Naive thymus-derived CD4-positive, alpha-beta T cell (primary cell): Measurements from ENCODE around the gene GPBP1. TPM values are rescaled to one million over a fixed set of nuclear protein-coding genes. Genes with fewer than 3 reads are reported as not detected.
"Not testable (repeated sequence)": the region's sequence is repeated elsewhere in the genome, so short reads cannot be mapped to it uniquely, and the experiment has no call there.

Experiments
- ATAC-seq: fragments of 150-1000 bp; cut with Tn5 transposase; 2 replicates; pipeline ENCODE4 v1.10.0; 2021; ENCODE audit warnings: mild to moderate bottlenecking, moderate library complexity
- CTCF ChIA-PET: fragments of 350-600 bp; sonication (Branson Sonifier 250); formaldehyde crosslinking; loops from one replicate; lab custom pipeline; 2021; ENCODE audit warnings: antibody characterized with exemption; lab: Charles Lee
- POLR2A ChIA-PET: fragments of 350-600 bp; sonication (Branson Sonifier 250); formaldehyde crosslinking; loops from one replicate; lab custom pipeline; 2021; ENCODE audit warnings: antibody characterized with exemption, inconsistent platforms; lab: Charles Lee
- DNase-seq, 9 donors: peaks; one replicate each; pipeline versions ENCODE4 v3.0.0 to v3.0.0-alpha.2; 2020 to 2022; ENCODE audit warnings: mixed read lengths in 1 of 9
- H3K27ac ChIP-seq: one replicate; pipeline ENCODE4 v1.7.0; 2013; ENCODE audit warnings: mild to moderate bottlenecking, low read depth, low read length, moderate library complexity
- H3K27me3 ChIP-seq, 2 donors: one replicate each; pipeline ENCODE4 v1.7.0; 2013; ENCODE audit warnings: low read length in 2 of 2, mild to moderate bottlenecking in 2 of 2, moderate library complexity in 2 of 2; ENCODE audit not compliant: control insufficient read depth in 2 of 2, insufficient read depth in 2 of 2
- H3K36me3 ChIP-seq, 3 experiments: 1 replicate in 2 of 3; 2 replicates in 1 of 3; pipeline ENCODE4 v1.7.0; 2013; ENCODE audit warnings: low read length in 3 of 3, mild to moderate bottlenecking in 3 of 3, moderate library complexity in 1 of 3; ENCODE audit not compliant: insufficient read depth in 3 of 3, control insufficient read depth in 2 of 3
- H3K4me1 ChIP-seq, 2 donors: one replicate each; pipeline ENCODE4 v1.7.0; 2013; ENCODE audit warnings: low read length in 2 of 2, mild to moderate bottlenecking in 2 of 2, moderate library complexity in 1 of 2; ENCODE audit not compliant: control insufficient read depth in 2 of 2, insufficient read depth in 2 of 2
- H3K4me3 ChIP-seq: 2 replicates; pipeline ENCODE4 v1.7.0; 2013; ENCODE audit warnings: mild to moderate bottlenecking, low read length
- H3K9me3 ChIP-seq, 3 experiments: 1 replicate in 2 of 3; 2 replicates in 1 of 3; pipeline ENCODE4 v1.7.0; 2013; ENCODE audit warnings: low read length in 3 of 3; ENCODE audit not compliant: control insufficient read depth in 2 of 3
- H3K27ac Mint-ChIP-seq, 9 donors: one replicate each; pipeline ENCODE4 v1.8.0; 2020 to 2022; ENCODE audit warnings: mixed read lengths in 9 of 9, mild to moderate bottlenecking in 8 of 9, moderate library complexity in 5 of 9, inconsistent platforms in 2 of 9
- H3K27me3 Mint-ChIP-seq, 5 donors: one replicate each; pipeline ENCODE4 v1.8.0; 2021 to 2022; ENCODE audit warnings: mixed read lengths in 5 of 5, mild to moderate bottlenecking in 1 of 5
- H3K36me3 Mint-ChIP-seq, 5 donors: one replicate each; pipeline ENCODE4 v1.8.0; 2020 to 2022; ENCODE audit warnings: mixed read lengths in 5 of 5, mild to moderate bottlenecking in 3 of 5, inconsistent platforms in 1 of 5
- H3K4me1 Mint-ChIP-seq, 7 donors: one replicate each; pipeline ENCODE4 v1.8.0; 2020 to 2022; ENCODE audit warnings: mixed read lengths in 7 of 7, mild to moderate bottlenecking in 3 of 7, inconsistent platforms in 1 of 7
- H3K4me3 Mint-ChIP-seq, 10 donors: one replicate each; pipeline ENCODE4 v1.8.0; 2020 to 2022; ENCODE audit warnings: mild to moderate bottlenecking in 10 of 10, mixed read lengths in 10 of 10, moderate library complexity in 6 of 10, inconsistent platforms in 2 of 10
- H3K9me3 Mint-ChIP-seq, 11 donors: one replicate each; pipeline ENCODE4 v1.8.0; 2020 to 2022; ENCODE audit warnings: mixed read lengths in 11 of 11, mild to moderate bottlenecking in 4 of 11, inconsistent platforms in 1 of 11, moderate library complexity in 1 of 11
- intact Hi-C, 2 donors: fragments of 100-400 bp; cut with micrococcal nuclease; formaldehyde crosslinking; loops; one replicate each; pipeline ENCODE4 v1.15.1; 2023
- polyA plus RNA-seq, 2 donors: library from polyadenylated mRNA; unstranded; fragments of 300-500 nt; fragmentation: Illumina TruSeq; gene quantifications; one replicate each; pipeline ENCODE4 v1.2.3, GENCODE V29; 2021
- total RNA-seq, 6 experiments: library from RNA in 5 of 6; stranded (reverse) in 5 of 6; gene quantifications; 1 replicate in 5 of 6; 2 replicates in 1 of 6; pipeline ENCODE4 v1.2.3 and lab custom pipeline; 2021 to 2026

GPBP1 gene
- total and polyA plus RNA-seq, 7 experiments from 2014 or later = 97.1 to 149 (median 112) TPM

DNA sequence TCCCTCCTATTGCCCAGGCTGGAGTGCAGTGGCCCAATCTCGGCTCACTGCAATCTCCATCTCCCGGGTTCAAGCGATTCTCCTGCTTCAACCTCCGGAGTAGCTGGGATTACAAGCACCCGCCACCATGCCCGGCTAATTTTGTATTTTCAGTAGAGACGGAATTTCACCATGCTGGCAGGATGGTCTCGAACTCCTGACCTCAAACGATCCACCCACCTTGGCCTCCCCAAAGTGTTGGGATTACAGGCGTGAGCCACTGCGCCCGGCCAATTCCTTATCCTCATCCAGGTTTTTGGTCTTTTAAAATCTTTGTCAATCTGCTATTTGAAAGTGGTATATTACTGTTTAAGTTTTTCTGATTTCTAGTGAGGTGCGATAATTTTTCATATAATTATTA lies 3.7 kb upstream of the GPBP1 start:
- H3K4me1 ChIP-seq, ATAC-seq, H3K27ac Mint-ChIP-seq, H3K4me3 Mint-ChIP-seq, CTCF ChIA-PET, H3K27me3 ChIP-seq, DNase-seq, H3K9me3 ChIP-seq, H3K4me3 ChIP-seq, H3K27ac ChIP-seq, H3K27me3 Mint-ChIP-seq, H3K36me3 Mint-ChIP-seq, H3K36me3 ChIP-seq, POLR2A ChIA-PET, H3K9me3 Mint-ChIP-seq: not testable (repeated sequence)
- intact Hi-C loops = loop anchor here (5.0 to 10.0 kb wide), 7 partner anchors 37 to 1865 kb away; partner anchors contain the start of gene PLPP1 (in 1 of the 2)
- peaks cover 9 to 26% (median 14%) of the 10 kb centered on the region in 7 donors for H3K4me1 Mint-ChIP-seq

- H3K4me3 Mint-ChIP-seq = peak overlapping the region; percentile 89 to 100 (median 97)
- no peaks in the 10 kb centered on the region for H3K9me3 Mint-ChIP-seq
- peaks cover 0 to 16% (median 11%) of the 10 kb centered on the region in 5 donors for H3K36me3 Mint-ChIP-seq
- peaks cover 16 to 30% (median 21%) of the 10 kb centered on the region in 7 donors for H3K4me1 Mint-ChIP-seq
- Histone ChIP-seq H3K4me1 (peaks cover 0 to 4% of the 10 kb centered on the region in 2 donors), H3K4me3 (peak overlapping the region; percentile 95), H3K27ac (peak overlapping the region; percentile 99), H3K9me3 (no peaks in the 10 kb centered on the region), H3K27me3 (no peaks in the 10 kb centered on the region), H3K36me3 (peaks cover 0 to 9% (median 0%) of the 10 kb centered on the region in 3 experiments)
- no peak for ATAC-seq
- POLR2A ChIA-PET = interaction anchor here (0.6 kb wide), 1 partner anchor 72 kb away, joined by 4 read pairs; no protein-coding TSS in a partner anchor
- no peak for DNase-seq
- no peaks in the 10 kb centered on the region for H3K27me3 Mint-ChIP-seq
- intact Hi-C loops = loop anchor here (2.0 to 10.0 kb wide), 11 partner anchors 33 to 1955 kb away; partner anchors contain the start of genes IL6ST (in 1 of the 2) and PLPP1 (in 1 of the 2)
- CTCF ChIA-PET = no interaction called here
- peak overlapping the region; percentile 92 to 100 (median 98) for H3K27ac Mint-ChIP-seq
These were observed 1.9 kb upstream of the GPBP1 start for GRCh38 chr5:57171816-57172465.

DNA sequence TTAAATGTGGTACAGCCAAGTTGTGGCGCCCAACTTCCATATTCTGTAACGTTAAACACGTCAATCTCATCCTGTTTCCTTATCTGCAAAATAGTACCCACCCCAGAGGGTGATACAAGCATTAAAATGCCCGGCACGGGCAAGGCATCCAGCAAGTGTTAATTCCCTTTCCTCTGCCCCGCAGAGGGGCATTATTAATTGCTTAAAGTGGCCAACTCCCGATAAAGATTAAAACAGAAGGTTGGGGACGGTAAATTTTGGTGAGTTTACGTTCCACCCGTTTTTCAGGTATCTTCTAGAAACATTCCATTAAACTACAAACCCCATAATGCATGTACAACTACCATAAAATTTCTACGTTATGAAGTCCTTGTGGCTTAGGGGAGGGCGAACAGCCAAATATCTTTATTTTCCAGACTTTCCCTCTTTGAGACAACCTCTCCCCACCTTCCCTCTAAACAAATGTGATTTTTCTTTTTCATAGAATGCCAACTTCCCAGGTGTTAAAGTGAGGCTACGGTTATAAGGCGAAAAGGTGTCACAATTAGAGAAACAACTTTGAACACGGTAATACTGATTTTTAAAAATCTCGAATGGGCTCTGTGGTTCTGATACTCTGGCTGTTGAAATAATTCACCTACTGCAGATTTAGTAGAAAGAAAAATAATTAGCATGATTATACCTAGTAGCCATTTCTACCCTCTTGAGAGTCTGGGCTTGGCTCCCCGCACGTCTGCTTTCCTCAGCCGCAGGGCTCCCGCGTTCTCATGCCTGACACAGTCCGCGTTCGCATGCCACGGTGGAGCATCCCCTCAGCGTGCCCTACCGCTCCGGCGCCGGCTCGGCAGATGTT lies 1.2 kb upstream of the GPBP1 start:
- Histone ChIP-seq H3K4me3 (peak overlapping the region; percentile 95), H3K4me1 (peaks cover 4% of the 10 kb centered on the region in 2 donors), H3K9me3 (no peaks in the 10 kb centered on the region), H3K27me3 (no peaks in the 10 kb centered on the region), H3K27ac (peak overlapping the region; percentile 99), H3K36me3 (peaks cover 0 to 9% (median 0%) of the 10 kb centered on the region in 3 experiments)
- CTCF ChIA-PET = interaction anchor here (0.7 kb wide), 1 partner anchor 15 kb away, joined by 5 read pairs; no protein-coding TSS in a partner anchor
- no peaks in the 10 kb centered on the region for H3K9me3 Mint-ChIP-seq
- DNase-seq = peak in 7 of 9 donors; percentile 38 to 53 (median 52)
- intact Hi-C loops = loop anchor here (1.0 to 10.0 kb wide), 18 partner anchors 34 to 1954 kb away; partner anchors contain the start of genes MIER3 (in 2 of the 2), PLK2 (in 2 of the 2), SETD9 (in 2 of the 2) and DHX29 (in 1 of the 2)
- H3K4me1 Mint-ChIP-seq = peaks cover 19 to 32% (median 23%) of the 10 kb centered on the region in 7 donors
- H3K27me3 Mint-ChIP-seq = no peaks in the 10 kb centered on the region
- H3K27ac Mint-ChIP-seq = peak overlapping the region; percentile 92 to 100 (median 98)
- no peak for ATAC-seq
- POLR2A ChIA-PET = interaction anchor here (0.6 to 1.3 kb wide), 4 partner anchors 15 to 1287 kb away, joined by 3 to 6 read pairs (median 4); no protein-coding TSS in a partner anchor
- peaks cover 0 to 20% (median 13%) of the 10 kb centered on the region in 5 donors for H3K36me3 Mint-ChIP-seq
- peak overlapping the region; percentile 89 to 100 (median 97) for H3K4me3 Mint-ChIP-seq

DNA sequence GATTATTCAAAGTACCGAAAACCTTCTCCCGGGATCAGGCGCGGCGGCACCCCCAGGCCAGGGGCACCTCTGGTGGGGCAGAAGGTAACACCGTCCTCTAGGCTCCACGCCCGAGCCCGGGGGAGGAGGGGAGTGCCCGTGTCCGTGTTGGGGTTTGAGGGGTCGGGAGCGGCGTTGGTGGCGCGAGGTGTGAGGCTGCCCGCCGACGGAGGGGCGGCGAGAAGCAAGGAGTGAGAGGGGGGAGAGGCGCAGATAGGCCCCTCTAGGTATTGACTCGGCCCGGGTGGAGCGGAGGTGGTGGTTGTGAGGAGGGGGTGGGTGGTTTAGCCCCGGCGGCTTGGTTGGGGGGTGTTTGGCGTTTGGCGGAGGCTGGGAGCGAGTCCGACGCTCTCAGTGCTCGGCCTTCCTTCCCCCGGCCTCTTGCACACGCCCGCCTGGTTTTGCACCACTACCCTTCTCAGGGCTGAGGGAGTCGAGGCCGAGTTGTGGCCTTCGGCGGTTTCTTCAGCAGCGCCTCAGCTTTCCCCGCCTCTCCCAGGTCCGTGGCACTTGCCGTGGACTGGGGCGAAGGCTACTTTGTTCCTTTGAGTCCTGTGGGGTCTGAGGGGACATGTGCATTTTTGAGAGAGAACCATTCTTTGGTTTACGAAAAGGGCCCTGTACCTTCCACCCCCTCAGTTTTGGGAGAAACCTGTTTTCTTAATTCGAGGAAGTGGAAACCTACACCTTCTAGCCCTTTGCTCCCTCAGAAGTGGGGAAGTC lies 450 bp downstream of the GPBP1 start:
- Histone ChIP-seq H3K4me3 (peak overlapping the region; percentile 95), H3K9me3 (no peaks in the 10 kb centered on the region), H3K27me3 (no peaks in the 10 kb centered on the region), H3K4me1 (peaks cover 4 to 16% of the 10 kb centered on the region in 2 donors), H3K36me3 (peaks cover 0 to 9% (median 0%) of the 10 kb centered on the region in 3 experiments), H3K27ac (peak overlapping the region; percentile 99)
- CTCF ChIA-PET = interaction anchor here (0.7 kb wide), 1 partner anchor 34 kb away, joined by 3 read pairs; no protein-coding TSS in a partner anchor
- POLR2A ChIA-PET = interaction anchor here (0.5 to 1.3 kb wide), 6 partner anchors 14 to 515 kb away, joined by 3 to 6 read pairs (median 3); no protein-coding TSS in a partner anchor
- Mint-ChIP-seq H3K4me3 (peak overlapping the region; percentile 89 to 100 (median 97)), H3K27me3 (no peaks in the 10 kb centered on the region), H3K9me3 (no peaks in the 10 kb centered on the region), H3K36me3 (peaks cover 1 to 34% (median 23%) of the 10 kb centered on the region in 5 donors), H3K4me1 (peaks cover 30 to 46% (median 38%) of the 10 kb centered on the region in 7 donors), H3K27ac (peak overlapping the region; percentile 92 to 100 (median 98))
- DNase-seq = peak in 7 of 9 donors; percentile 29 to 49 (median 34)
- ATAC-seq = no peak
- intact Hi-C loops = loop anchor here (1.0 to 10.0 kb wide), 11 partner anchors 14 to 1860 kb away; partner anchors contain the start of genes MAP3K1 (in 1 of the 2), PLPP1 (in 1 of the 2) and SLC38A9 (in 1 of the 2)

GRCh38 chr5:57174890-57175510 lies 1.1 kb downstream of the GPBP1 start:
- Histone ChIP-seq H3K4me3 (peak overlapping the region; percentile 95), H3K27ac (peak overlapping the region; percentile 99), H3K36me3 (peaks cover 0 to 9% (median 0%) of the 10 kb centered on the region in 3 experiments), H3K4me1 (peaks cover 4 to 16% of the 10 kb centered on the region in 2 donors), H3K27me3 (no peaks in the 10 kb centered on the region), H3K9me3 (no peaks in the 10 kb centered on the region)
- no peaks in the 10 kb centered on the region for H3K9me3 Mint-ChIP-seq
- H3K36me3 Mint-ChIP-seq = peaks cover 8 to 40% (median 27%) of the 10 kb centered on the region in 5 donors
- ChIA-PET POLR2A (interaction anchor here (0.6 to 2.5 kb wide), 7 partner anchors 13 to 1252 kb away, joined by 3 to 8 read pairs (median 4); partner anchors contain the start of gene SETD9), CTCF (interaction anchor here (1.0 kb wide), 1 partner anchor 275 kb away, joined by 8 read pairs; no protein-coding TSS in a partner anchor)
- peak overlapping the region; percentile 92 to 100 (median 98) for H3K27ac Mint-ChIP-seq
- DNase-seq (peak in 3 of 9 donors; percentile 21 to 28 (median 27)), ATAC-seq (no peak)
- intact Hi-C loops = loop anchor here (1.0 to 10.0 kb wide), 12 partner anchors 14 to 1860 kb away; partner anchors contain the start of genes MAP3K1 (in 1 of the 2), PLPP1 (in 1 of the 2) and SLC38A9 (in 1 of the 2)
- no peaks in the 10 kb centered on the region for H3K27me3 Mint-ChIP-seq
- peak overlapping the region; percentile 89 to 100 (median 97) for H3K4me3 Mint-ChIP-seq
- peaks cover 35 to 53% (median 45%) of the 10 kb centered on the region in 7 donors for H3K4me1 Mint-ChIP-seq
